ENCODE measurements around the gene CPSF7. TPM values are rescaled to one million over a fixed set of nuclear protein-coding genes. Genes with fewer than 3 reads are reported as not detected.

The CPSF7 gene
- total RNA-seq, 1 experiment from 2014 or later = 145 TPM

GRCh38 chr11:61476371-61476770 lies 46.6 kb upstream of the CPSF7 start:
- Mint-ChIP-seq H3K36me3 (ENCODE audit: insufficient read depth in 1 of 3, low read depth in 3 of 3) (peaks cover 0 to 5% (median 2%) of the 10 kb centered on the region in 3 experiments; a peak in 3 of 7 replicates), H3K4me1 (peaks cover 13 to 22% of the 10 kb centered on the region in 2 experiments), H3K27ac (no peak overlapping the region), H3K27me3 (ENCODE audit: low read depth) (peaks cover 2% of the 10 kb centered on the region; the same call in 1 of the 2 replicates), H3K9me3 (no peaks in the 10 kb centered on the region), H3K4me3 (no peak overlapping the region)
- Histone ChIP-seq H3K27ac (ENCODE audit: insufficient read length, low read depth, low read length) (no peak overlapping the region), H2BK120ac (ENCODE audit: low read depth, low read length, poor library complexity, severe bottlenecking) (no peak overlapping the region), H2BK20ac (ENCODE audit: low read depth, low read length, poor library complexity, severe bottlenecking) (no peak overlapping the region), H2AFZ (ENCODE audit: low read length) (no peak overlapping the region), H3T11ph (ENCODE audit: low read length) (no peak overlapping the region), H3K9ac (ENCODE audit: extremely low read depth, insufficient read length, low read length) (no peak overlapping the region), H4K91ac (ENCODE audit: insufficient read length, low read depth, low read length) (no peak overlapping the region), H3K18ac (ENCODE audit: insufficient read length, low read depth, low read length) (no peak overlapping the region), H2BK15ac (ENCODE audit: low read depth, low read length) (no peak overlapping the region), H4K20me1 (ENCODE audit: control insufficient read depth, insufficient read depth, insufficient read length) (no peaks in the 10 kb centered on the region), H3K27me3 (ENCODE audit: insufficient read depth, low read length) (no peaks in the 10 kb centered on the region), H2BK5ac (ENCODE audit: insufficient read length, low read length) (no peak overlapping the region), H3K23me2 (ENCODE audit: insufficient read length, low read depth, low read length, poor library complexity, severe bottlenecking) (no peaks in the 10 kb centered on the region), H2BK12ac (ENCODE audit: insufficient read length, low read depth, low read length) (no peak overlapping the region), H3K4me1 (ENCODE audit: insufficient read depth, low read length) (no peaks in the 10 kb centered on the region), H4K8ac (replicated peaks; ENCODE audit: insufficient read length, low read depth, low read length) (no peak overlapping the region), H2AK5ac (ENCODE audit: insufficient read length, low read length) (no peak overlapping the region), H3K79me1 (ENCODE audit: insufficient read depth, low read depth, low read length, poor library complexity, severe bottlenecking) (no peaks in the 10 kb centered on the region), H3K4ac (ENCODE audit: low read depth, low read length) (no peak overlapping the region), H3K14ac (ENCODE audit: insufficient read depth, low read length) (no peak overlapping the region), H3K23ac (ENCODE audit: insufficient read length, low read depth, low read length) (no peak overlapping the region), H3K56ac (ENCODE audit: insufficient read length, low read depth, low read length) (no peak overlapping the region), H3K79me2 (ENCODE audit: insufficient read depth, low read length) (no peaks in the 10 kb centered on the region), H4K5ac (ENCODE audit: insufficient read length, low read depth, low read length) (no peak overlapping the region), H3K9me3 (ENCODE audit: control insufficient read depth, low read depth, low read length) (no peaks in the 10 kb centered on the region), H3K4me2 (ENCODE audit: insufficient read depth, insufficient read length, low read length) (no peak overlapping the region)
- no peak for TF ChIP-seq CTCF (conservative IDR thresholded peaks at IDR 0.05)
- DNase-seq = no peak
- no CpG with 5 or more reads among the region's 3 CpGs for WGBS (ENCODE audit: extremely low coverage, insufficient read length, low lambda C conversion rate)
